ENCODE results near the gene ODAD4.

The ODAD4 gene

GRCh38 chr17:41930009-41930832 lies at the start of gene ODAD4:
ODAD4 (plus strand) TSS chr17:41930617; CDS start chr17:41930724, 107 bp downstream.
- ATAC-seq (peak; percentile 100), DNase-seq (peak; percentile 96)

DNA sequence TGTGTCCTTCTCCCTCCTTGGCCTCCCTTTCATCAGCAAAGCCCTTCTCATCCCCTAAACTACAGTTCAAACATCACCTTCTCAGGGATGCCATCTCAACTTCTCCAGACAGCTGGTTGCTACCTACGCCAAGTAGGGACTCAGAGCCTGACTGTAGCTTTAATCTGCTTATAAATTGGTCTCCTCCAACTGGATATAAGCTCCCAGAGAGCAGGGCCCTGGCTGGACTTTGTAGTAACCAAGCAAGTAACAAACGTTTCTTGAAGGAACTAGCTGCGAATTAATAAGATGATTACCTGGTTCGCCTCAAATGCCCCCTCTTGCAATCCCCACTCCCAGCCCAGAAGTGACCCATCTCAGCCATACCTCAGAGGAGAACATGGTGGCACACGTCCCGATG lies 47.7 kb upstream of the ODAD4 start:
- ATAC-seq = no peak

GRCh38 chr17:41885733-41886132 lies 44.7 kb upstream of the ODAD4 start:
- no peak for ATAC-seq
- no peak for DNase-seq

More for the DNA sequence above, 47.7 kb upstream of the ODAD4 start:
- no peak for DNase-seq

DNA sequence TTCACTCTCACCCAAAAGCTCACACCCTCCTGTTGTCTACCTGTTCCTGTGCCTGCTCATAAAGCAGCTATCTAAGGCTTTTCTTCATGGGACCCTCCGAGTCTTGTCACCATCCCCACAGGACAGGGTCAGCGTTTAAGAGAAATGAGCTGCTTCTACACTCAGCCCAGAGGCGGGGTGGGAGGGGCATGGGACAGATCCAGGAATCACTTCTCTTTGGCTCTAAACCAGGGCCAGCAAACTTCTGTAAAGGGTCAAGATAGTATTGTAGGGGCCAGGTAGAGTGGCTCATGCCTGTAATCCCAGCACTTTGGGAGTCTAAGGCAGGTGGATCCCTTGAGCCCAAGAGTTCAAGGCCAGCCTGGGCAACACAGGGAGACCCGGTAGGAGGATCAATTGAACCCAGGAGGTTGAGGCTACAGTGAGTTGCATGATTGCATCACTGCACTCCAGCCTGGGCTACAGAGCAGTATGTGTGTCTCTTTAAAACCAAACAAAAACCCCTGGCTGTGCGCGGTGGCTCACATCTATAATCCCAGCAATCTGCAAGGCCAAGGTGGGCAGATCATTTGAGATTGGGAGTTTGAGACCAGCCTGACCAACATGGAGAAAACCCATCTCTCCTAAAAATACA lies 42.0 kb upstream of the ODAD4 start:
- ATAC-seq (no peak), DNase-seq (no peak)

- ATAC-seq = no peak
- no peak for DNase-seq
These were observed 39.0 kb upstream of the ODAD4 start for GRCh38 chr17:41891135-41892020.

- ATAC-seq (no peak), DNase-seq (no peak)
These were observed 38.4 kb upstream of the ODAD4 start for GRCh38 chr17:41892021-41892376.

DNA sequence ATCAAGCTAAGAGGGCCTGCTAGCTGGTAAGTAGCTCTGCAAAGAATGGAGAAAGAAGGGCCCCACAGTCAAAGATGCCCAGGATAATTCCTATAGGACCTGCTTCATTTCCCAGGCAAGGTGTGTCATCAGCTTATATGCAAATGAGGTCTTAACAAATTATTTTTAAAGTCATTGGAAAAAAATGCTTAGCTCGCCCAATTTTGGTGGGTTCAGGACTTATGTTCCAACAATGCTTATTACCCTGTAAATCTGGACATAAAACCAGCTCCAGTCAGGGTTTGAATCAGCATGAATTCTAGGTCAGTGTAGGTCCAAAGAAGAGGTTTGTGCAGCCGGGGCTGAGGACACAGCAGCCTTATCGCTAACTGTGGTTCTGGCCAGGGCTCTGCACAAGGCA lies 37.0 kb upstream of the ODAD4 start:
- ATAC-seq (no peak), DNase-seq (no peak)

DNA sequence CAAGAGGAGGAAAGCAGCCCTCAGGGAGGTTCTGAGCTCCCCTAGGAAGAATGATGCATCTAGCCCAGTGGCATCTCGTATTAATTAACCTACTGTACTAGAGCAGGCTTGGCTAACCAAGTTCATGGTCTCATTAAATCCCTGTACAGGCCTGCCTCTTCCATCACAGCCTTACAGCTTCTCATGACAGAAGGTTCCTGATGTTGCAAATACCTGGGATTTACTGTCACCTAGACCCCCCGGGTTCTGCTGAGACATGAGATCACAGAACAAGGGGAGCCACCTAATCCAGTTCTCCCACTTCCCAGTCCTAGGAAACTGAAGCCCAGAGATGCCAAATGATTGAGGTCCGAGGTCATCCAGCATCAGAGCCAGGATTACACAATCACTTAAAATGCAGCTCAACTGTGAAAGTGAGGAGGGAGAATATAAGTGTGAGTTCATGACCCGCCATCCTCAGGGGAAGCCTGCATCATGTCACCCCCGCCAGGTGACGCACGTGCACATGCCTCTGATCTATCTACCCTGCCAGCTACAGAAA lies 35.6 kb upstream of the ODAD4 start:
- ATAC-seq (no peak), DNase-seq (no peak)

DNA sequence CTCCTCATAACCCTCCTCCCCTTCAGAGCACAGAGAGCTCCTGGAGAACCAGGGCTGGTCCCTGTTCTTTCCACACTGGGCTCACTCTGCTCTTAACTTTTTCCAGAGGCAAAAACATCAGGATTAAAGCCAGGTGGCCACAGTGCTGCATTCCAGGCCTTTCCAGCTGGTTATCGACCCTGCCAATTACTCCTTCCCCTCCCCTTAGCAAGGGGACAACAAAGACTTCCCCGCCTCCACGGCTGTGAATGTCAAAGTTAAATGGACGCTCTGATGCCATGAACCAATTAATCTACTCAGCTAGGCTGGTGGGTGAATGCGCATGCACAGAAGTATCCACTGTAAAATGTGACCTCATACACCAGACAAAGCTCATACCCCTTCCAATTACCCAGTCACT lies 34.8 kb upstream of the ODAD4 start:
- DNase-seq (no peak), ATAC-seq (no peak)

GRCh38 chr17:41896726-41897125 lies 33.7 kb upstream of the ODAD4 start:
- DNase-seq (no peak), ATAC-seq (peak; percentile 30)

GRCh38 chr17:41901646-41902045 lies 28.8 kb upstream of the ODAD4 start:
- ATAC-seq (no peak), DNase-seq (no peak)

- DNase-seq (no peak), ATAC-seq (no peak)
These were observed 26.1 kb upstream of the ODAD4 start for GRCh38 chr17:41904242-41904841.

DNA sequence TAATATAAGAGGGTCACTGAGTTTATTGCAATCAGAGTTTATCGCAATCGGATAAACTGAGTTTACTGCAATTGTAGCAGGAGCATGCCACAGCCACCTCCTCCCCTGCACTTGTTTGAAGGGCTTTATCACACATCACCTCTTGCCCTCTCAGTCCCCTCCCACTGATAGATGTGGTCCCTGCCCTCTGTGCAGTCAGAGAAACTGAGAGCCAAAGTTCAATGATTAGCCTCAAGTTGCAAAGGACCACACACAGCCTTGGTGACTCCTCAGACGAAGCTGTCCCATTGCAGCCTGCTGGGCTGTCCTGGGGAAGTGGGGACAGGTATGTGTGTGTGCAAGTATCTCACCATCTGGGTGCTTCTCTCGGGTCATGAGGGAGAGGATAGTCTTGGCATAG lies 25.2 kb upstream of the ODAD4 start:
- no peak for ATAC-seq
- no peak for DNase-seq

- DNase-seq (no peak), ATAC-seq (no peak)
These were observed 23.8 kb upstream of the ODAD4 start for GRCh38 chr17:41906465-41907184.

- ATAC-seq = no peak
- no peak for DNase-seq
These were observed 23.2 kb upstream of the ODAD4 start for GRCh38 chr17:41907185-41907556.

GRCh38 chr17:41907633-41908539 lies 22.5 kb upstream of the ODAD4 start:
- DNase-seq (no peak), ATAC-seq (no peak)

DNA sequence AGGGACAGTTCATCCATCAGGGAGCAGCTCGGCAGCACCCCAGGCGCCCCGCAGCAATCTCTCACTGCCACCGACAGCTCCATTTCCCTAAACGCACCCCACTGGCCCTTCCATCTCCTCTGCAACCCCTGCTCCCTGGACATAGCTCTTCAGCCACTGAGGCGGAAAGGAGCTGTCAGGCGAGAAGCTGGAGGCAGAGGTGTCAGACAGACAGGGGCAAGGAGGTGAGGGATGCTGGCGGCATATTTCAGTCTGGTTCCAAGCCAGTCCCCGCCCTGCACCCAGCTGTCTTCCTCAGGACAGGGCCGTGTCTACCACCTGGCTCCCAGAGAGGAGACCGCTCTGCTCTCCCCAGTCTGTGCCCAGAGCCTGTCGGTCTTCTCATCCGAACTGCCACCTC lies 21.3 kb upstream of the ODAD4 start:
- no peak for ATAC-seq
- no peak for DNase-seq

GRCh38 chr17:41910701-41911391 lies 19.6 kb upstream of the ODAD4 start:
- DNase-seq (no peak), ATAC-seq (no peak)

GRCh38 chr17:41912925-41913324 lies 17.5 kb upstream of the ODAD4 start:
- DNase-seq (no peak), ATAC-seq (no peak)

DNA sequence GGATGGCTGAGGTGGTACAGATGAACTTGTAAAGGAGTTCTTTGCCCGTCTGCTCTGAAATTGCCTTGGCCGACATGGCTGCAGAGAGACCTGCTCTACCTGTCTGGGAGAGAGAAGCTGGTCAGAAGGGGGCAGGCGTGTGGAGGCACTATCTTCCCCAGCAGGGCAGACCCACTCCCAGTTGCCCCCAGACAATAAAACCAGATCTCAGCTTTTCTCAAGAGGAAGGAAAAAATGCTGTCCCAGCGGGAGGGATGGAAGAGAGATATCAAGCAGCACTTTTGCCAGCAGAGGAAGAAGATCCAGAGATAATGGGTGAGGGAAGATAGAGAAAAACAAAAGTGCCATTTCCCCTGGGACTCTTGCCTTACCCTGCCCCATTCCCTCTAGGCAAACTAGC lies 16.6 kb upstream of the ODAD4 start:
- DNase-seq = no peak
- no peak for ATAC-seq

All from stimulated activated naive CD8-positive, alpha-beta T cell treated with anti-CD3 and anti-CD28 coated beads, Interleukin-15, Interleukin-2, amounts not matched to agents 100 U/mL and 50 U/mL, for 24 hours (primary cell).